ENCODE results near the gene MYT1. TPM values are rescaled to one million over a fixed set of nuclear protein-coding genes. Genes with fewer than 3 reads are reported as not detected.

The MYT1 gene
- total RNA-seq, 1 experiment from 2014 or later = 2.0 TPM

- TF ChIP-seq FOXJ3 (CRISPR knock-in tag; IDR thresholded peaks at IDR 0.05; ENCODE audit: borderline replicate concordance) (no peak), PREB (CRISPR knock-in tag; IDR thresholded peaks at IDR 0.05; ENCODE audit: borderline replicate concordance) (no peak), TCF7 (CRISPR knock-in tag; IDR thresholded peaks at IDR 0.05; ENCODE audit: low read depth) (no peak), ZNF219 (CRISPR knock-in tag; IDR thresholded peaks at IDR 0.05; ENCODE audit: borderline replicate concordance) (no peak), TEAD1 (CRISPR knock-in tag; IDR thresholded peaks at IDR 0.05) (no peak), NFATC4 (CRISPR knock-in tag; IDR thresholded peaks at IDR 0.05) (no peak)
Measured at GRCh38 chr20:64211874-64212658, 47.8 kb downstream of the MYT1 start (continued).

GRCh38 chr20:64212755-64213154 lies 48.5 kb downstream of the MYT1 start:
- CTCF ChIA-PET = interaction anchor here (0.8 to 3.6 kb wide), 2 partner anchors 11 to 111 kb away, joined by 3 to 29 read pairs; no protein-coding TSS in a partner anchor

More at GRCh38 chr20:64212755-64213154, 48.5 kb downstream of the MYT1 start:
- DNase-seq (ENCODE audit: low spot score) (no peak), ATAC-seq (no peak)
- no peaks in the 10 kb centered on the region for H3K27me3 Mint-ChIP-seq (ENCODE audit: low read depth)
- POLR2A ChIA-PET = no interaction called here
- H3K4me1 Mint-ChIP-seq = no peaks in the 10 kb centered on the region
- no peaks in the 10 kb centered on the region for H3K36me3 Mint-ChIP-seq
- H3K9me3 Mint-ChIP-seq = no peaks in the 10 kb centered on the region
- H3K27ac Mint-ChIP-seq = no peak overlapping the region
- TF ChIP-seq MLX (CRISPR knock-in tag; IDR thresholded peaks at IDR 0.05) (no peak), ZMAT4 (CRISPR knock-in tag; IDR thresholded peaks at IDR 0.05) (no peak), ETV6 (CRISPR knock-in tag; IDR thresholded peaks at IDR 0.05) (no peak), ZNF423 (CRISPR knock-in tag; IDR thresholded peaks at IDR 0.05) (no peak), AFF4 (CRISPR knock-in tag; IDR thresholded peaks at IDR 0.05; ENCODE audit: borderline replicate concordance) (no peak), ZBTB43 (CRISPR knock-in tag; IDR thresholded peaks at IDR 0.05) (no peak), HMGA2 (CRISPR knock-in tag; IDR thresholded peaks at IDR 0.05) (no peak), CTCF (IDR thresholded peaks at IDR 0.05) (no peak), PRDM15 (CRISPR knock-in tag; IDR thresholded peaks at IDR 0.05) (no peak), GRHL2 (CRISPR knock-in tag; IDR thresholded peaks at IDR 0.05; ENCODE audit: insufficient replicate concordance, severe bottlenecking) (no peak)
- no peak overlapping the region for H3K4me3 Mint-ChIP-seq
